ENCODE data around the gene SH3RF2.

The SH3RF2 gene

GRCh38 chr5:145922059-145922458 lies 14.3 kb upstream of the SH3RF2 start:
- DNase-seq = no peak

GRCh38 chr5:145923405-145923804 lies 13.0 kb upstream of the SH3RF2 start:
- DNase-seq = no peak

GRCh38 chr5:145924849-145925248 lies 11.5 kb upstream of the SH3RF2 start:
- DNase-seq = no peak

GRCh38 chr5:145925353-145925752 lies 11.0 kb upstream of the SH3RF2 start:
- no peak for DNase-seq

- no peak for DNase-seq
These were observed 10.6 kb upstream of the SH3RF2 start for GRCh38 chr5:145925803-145926202.

- no peak for DNase-seq
These were observed 4.7 kb upstream of the SH3RF2 start for GRCh38 chr5:145931718-145932117.

- no peak for DNase-seq
These were observed 2.1 kb upstream of the SH3RF2 start for GRCh38 chr5:145934276-145934675.

- DNase-seq = no peak
These were observed 1.3 kb downstream of the SH3RF2 start for GRCh38 chr5:145937432-145938250.

GRCh38 chr5:145938776-145939539 lies 2.6 kb downstream of the SH3RF2 start:
- DNase-seq = no peak

- no peak for DNase-seq
These were observed 3.2 kb downstream of the SH3RF2 start for GRCh38 chr5:145939540-145940065.

- no peak for DNase-seq
These were observed 4.7 kb downstream of the SH3RF2 start for GRCh38 chr5:145941096-145941447.

- DNase-seq = no peak
These were observed 5.2 kb downstream of the SH3RF2 start for GRCh38 chr5:145941448-145942130.

- DNase-seq = no peak
These were observed 5.8 kb downstream of the SH3RF2 start for GRCh38 chr5:145942201-145942600.

GRCh38 chr5:145942749-145943148 lies 6.4 kb downstream of the SH3RF2 start:
- no peak for DNase-seq

- no peak for DNase-seq
These were observed 7.3 kb downstream of the SH3RF2 start for GRCh38 chr5:145943674-145944121.

- no peak for DNase-seq
These were observed 8.0 kb downstream of the SH3RF2 start for GRCh38 chr5:145944328-145944727.

GRCh38 chr5:145945620-145946111 lies 9.3 kb downstream of the SH3RF2 start:
- DNase-seq = no peak

- DNase-seq = no peak
These were observed 9.9 kb downstream of the SH3RF2 start for GRCh38 chr5:145946112-145946861.

GRCh38 chr5:145947581-145947980 lies 11.2 kb downstream of the SH3RF2 start:
- no peak for DNase-seq

- DNase-seq = no peak
These were observed 11.7 kb downstream of the SH3RF2 start for GRCh38 chr5:145948047-145948446.

- no peak for DNase-seq
These were observed 12.5 kb downstream of the SH3RF2 start for GRCh38 chr5:145948921-145949320.

GRCh38 chr5:145949474-145949873 lies 13.1 kb downstream of the SH3RF2 start:
- DNase-seq = no peak

Data from NCI-H774 (cell line).